ENCODE data around the gene TOM1. TPM values are rescaled to one million over a fixed set of nuclear protein-coding genes. Genes with fewer than 3 reads are reported as not detected.
A peak's percentile ranks its signal among the peaks of the same experiment; 100 is the strongest.

Gene TOM1
- total and polyA plus RNA-seq, 3 experiments from 2014 or later: 15.1 to 34.5 (median 17.0) TPM

DNA sequence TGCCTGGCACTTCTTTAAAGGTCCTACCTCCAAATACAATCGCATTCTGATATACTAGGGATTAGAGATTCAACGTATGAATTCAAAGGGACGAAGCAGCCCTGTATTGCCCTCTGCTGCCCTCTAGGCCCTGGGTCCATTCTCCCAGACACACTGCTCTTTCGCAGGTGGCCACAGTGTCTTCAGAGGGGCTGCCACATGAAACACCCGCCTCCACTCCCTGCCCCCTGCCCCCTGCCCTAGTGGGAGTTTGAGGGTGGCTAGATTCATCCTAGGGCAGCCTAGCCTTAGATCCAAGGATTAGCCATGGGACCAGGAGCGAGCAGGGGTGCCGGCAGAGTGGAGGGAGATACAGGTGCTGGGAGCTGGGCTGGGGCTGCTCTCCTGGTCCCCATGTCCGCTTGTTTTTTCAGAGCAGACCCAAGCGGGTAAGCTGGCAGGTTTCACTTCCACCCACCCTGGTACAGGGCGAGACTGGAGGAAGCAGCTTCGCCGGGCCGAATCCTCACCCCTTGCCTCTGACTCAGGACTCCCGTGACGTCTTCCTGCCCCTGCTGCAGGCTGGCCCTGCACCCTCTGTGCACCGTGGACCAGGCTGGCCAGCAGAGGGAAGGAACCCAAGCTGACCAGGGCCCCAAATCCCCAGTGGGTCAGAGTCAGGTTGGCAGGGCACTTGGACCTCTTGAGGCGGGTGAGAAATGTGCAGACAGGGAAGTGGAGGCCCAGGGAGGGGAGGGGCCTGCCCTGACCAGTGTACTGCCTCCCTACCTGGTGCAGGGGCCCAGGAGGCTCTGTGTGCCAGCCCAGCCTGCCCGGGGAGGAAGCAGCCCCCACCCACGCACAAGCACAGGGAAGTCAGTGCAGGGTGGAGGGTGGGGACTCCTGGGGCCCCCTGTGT is 52.8 kb downstream of the TOM1 start:
- peaks cover 6 to 25% of the 10 kb centered on the region in 2 donors for H3K27me3 Mint-ChIP-seq
- H3K4me1 ChIP-seq (ENCODE audit: insufficient read depth, low read length): peaks cover 16% of the 10 kb centered on the region
- H3K36me3 Mint-ChIP-seq: peaks cover 0 to 4% (median 0%) of the 10 kb centered on the region in 3 donors
- POLR2A ChIA-PET: no interaction called here
- H3K36me3 ChIP-seq (ENCODE audit: insufficient read depth, low read length): no peaks in the 10 kb centered on the region
- H3K27ac ChIP-seq (ENCODE audit: low read depth, low read length): no peak overlapping the region
- no peaks in the 10 kb centered on the region for H3K9me3 ChIP-seq (ENCODE audit: low read length)
- CTCF ChIA-PET: interaction anchor here (0.9 to 1.3 kb wide), 4 partner anchors 38 to 772 kb away, joined by 3 read pairs; no protein-coding TSS in a partner anchor
- no peaks in the 10 kb centered on the region for H3K9me3 Mint-ChIP-seq
- no peaks in the 10 kb centered on the region for H3K27me3 ChIP-seq (ENCODE audit: insufficient read depth, low read length, poor library complexity, severe bottlenecking)
- peak overlapping the region in 4 of 8 donors; percentile 24 to 84 (median 62) for H3K27ac Mint-ChIP-seq
- H3K4me3 Mint-ChIP-seq: peak overlapping the region in 4 of 7 donors; percentile 16 to 68 (median 38)
- peaks cover 16 to 31% (median 16%) of the 10 kb centered on the region in 3 donors for H3K4me1 Mint-ChIP-seq
- no peak overlapping the region for H3K4me3 ChIP-seq (ENCODE audit: low read length)
- no peak for DNase-seq

DNA sequence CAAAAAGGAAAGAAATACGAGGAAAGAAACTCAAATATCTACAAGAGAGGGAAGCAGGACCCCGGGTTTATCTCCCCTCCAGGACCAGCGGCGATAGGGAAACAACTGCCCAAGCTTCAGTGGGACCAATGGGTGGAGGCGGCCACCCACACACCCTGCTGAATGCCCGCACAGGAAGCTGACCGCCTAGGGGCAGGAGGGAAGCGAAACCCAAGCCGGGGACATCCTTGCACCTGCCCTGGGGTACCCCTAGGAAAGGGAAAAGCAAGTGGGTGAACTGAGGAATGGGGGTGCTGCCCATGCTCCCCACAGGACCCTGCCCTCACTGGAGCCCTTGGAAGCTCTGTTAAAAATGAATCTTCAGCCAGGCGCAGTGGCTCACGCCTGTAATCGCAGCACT is 53.6 kb downstream of the TOM1 start:
- no peak for DNase-seq
- Mint-ChIP-seq H3K4me3 (no peak overlapping the region), H3K36me3 (no peaks in the 10 kb centered on the region), H3K4me1 (peaks cover 16 to 31% (median 16%) of the 10 kb centered on the region in 3 donors), H3K27ac (peak overlapping the region in 1 of 8 donors; percentile 70), H3K27me3 (peaks cover 9 to 28% of the 10 kb centered on the region in 2 donors), H3K9me3 (no peaks in the 10 kb centered on the region)
- H3K27me3 ChIP-seq (ENCODE audit: insufficient read depth, low read length, poor library complexity, severe bottlenecking): no peaks in the 10 kb centered on the region
- no peak overlapping the region for H3K27ac ChIP-seq (ENCODE audit: low read depth, low read length)
- no peaks in the 10 kb centered on the region for H3K36me3 ChIP-seq (ENCODE audit: insufficient read depth, low read length)
- H3K4me1 ChIP-seq (ENCODE audit: insufficient read depth, low read length): peaks cover 16% of the 10 kb centered on the region
- H3K9me3 ChIP-seq (ENCODE audit: low read length): no peaks in the 10 kb centered on the region
- no peak overlapping the region for H3K4me3 ChIP-seq (ENCODE audit: low read length)
- ChIA-PET CTCF (interaction anchor here (1.0 kb wide), 1 partner anchor 230 kb away, joined by 3 read pairs; no protein-coding TSS in a partner anchor), POLR2A (no interaction called here)

DNA sequence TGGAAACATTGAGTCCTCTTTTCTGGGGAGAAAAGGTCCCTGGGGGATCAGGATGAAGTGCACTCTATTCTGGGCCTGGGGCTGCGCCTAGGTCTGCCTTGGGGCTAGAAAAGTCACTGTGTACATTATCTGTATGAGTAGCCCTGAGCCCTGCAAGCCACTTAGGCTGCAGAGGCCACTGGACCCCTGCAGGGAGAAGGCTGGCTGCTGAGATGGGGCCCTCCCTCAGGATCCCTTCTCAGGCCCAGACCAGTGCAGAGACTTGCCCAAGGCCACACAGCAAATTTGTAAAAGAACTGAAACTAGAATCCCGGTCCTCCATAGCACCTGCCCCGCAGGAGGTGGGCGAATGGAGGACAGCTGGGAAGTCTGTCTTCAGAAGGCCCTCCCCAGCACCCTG is 54.4 kb downstream of the TOM1 start:
- DNase-seq: no peak
- no peaks in the 10 kb centered on the region for H3K9me3 ChIP-seq (ENCODE audit: low read length)
- no peak overlapping the region for H3K27ac ChIP-seq (ENCODE audit: low read depth, low read length)
- no peak overlapping the region for H3K4me3 ChIP-seq (ENCODE audit: low read length)
- H3K9me3 Mint-ChIP-seq: no peaks in the 10 kb centered on the region
- H3K27me3 ChIP-seq (ENCODE audit: insufficient read depth, low read length, poor library complexity, severe bottlenecking): no peaks in the 10 kb centered on the region
- CTCF ChIA-PET: no interaction called here
- H3K4me1 ChIP-seq (ENCODE audit: insufficient read depth, low read length): peaks cover 16% of the 10 kb centered on the region
- H3K4me3 Mint-ChIP-seq: no peak overlapping the region
- no peak overlapping the region for H3K27ac Mint-ChIP-seq
- H3K4me1 Mint-ChIP-seq: peaks cover 16 to 31% (median 16%) of the 10 kb centered on the region in 3 donors
- H3K36me3 Mint-ChIP-seq: no peaks in the 10 kb centered on the region
- no peaks in the 10 kb centered on the region for H3K36me3 ChIP-seq (ENCODE audit: insufficient read depth, low read length)
- POLR2A ChIA-PET: no interaction called here
- peaks cover 9 to 28% of the 10 kb centered on the region in 2 donors for H3K27me3 Mint-ChIP-seq

DNA sequence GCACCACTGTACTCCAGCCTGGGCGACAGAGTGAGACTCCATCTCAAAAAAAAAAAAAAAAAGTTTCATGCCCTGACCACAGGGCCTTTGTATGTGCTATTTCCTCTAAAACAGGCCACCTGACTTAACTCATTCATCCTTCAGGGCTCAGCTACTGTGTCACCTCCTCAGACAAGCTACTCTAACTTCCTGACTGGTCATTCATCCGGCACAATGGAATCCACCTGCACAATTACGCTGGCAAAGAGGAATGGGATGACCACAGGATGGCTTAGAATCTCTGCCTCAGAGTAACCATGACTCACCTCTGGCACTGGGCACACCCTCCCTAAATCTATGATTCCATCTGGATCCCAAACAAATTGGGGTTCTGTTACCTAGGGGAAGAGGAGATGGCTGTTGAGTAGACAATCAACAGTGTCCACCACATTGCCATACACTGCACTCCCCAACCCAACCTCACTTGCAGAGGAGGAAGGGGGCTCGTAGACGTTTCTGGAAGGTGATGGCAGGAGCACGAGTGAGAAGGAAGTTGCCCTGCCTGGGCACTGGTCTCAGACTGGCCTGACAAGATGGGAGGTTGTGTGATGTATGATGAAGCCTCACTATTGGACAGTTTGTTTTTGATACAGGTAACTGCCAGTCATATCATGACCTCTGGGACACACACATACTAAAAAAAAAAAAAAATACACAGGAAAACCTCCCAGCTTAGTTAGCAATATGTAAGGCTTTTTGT is 58.4 kb downstream of the TOM1 start:
- no peak overlapping the region for H3K27ac Mint-ChIP-seq
- POLR2A ChIA-PET: interaction anchor here (1.0 kb wide), 1 partner anchor 33 kb away, joined by 3 read pairs; no protein-coding TSS in a partner anchor

DNA sequence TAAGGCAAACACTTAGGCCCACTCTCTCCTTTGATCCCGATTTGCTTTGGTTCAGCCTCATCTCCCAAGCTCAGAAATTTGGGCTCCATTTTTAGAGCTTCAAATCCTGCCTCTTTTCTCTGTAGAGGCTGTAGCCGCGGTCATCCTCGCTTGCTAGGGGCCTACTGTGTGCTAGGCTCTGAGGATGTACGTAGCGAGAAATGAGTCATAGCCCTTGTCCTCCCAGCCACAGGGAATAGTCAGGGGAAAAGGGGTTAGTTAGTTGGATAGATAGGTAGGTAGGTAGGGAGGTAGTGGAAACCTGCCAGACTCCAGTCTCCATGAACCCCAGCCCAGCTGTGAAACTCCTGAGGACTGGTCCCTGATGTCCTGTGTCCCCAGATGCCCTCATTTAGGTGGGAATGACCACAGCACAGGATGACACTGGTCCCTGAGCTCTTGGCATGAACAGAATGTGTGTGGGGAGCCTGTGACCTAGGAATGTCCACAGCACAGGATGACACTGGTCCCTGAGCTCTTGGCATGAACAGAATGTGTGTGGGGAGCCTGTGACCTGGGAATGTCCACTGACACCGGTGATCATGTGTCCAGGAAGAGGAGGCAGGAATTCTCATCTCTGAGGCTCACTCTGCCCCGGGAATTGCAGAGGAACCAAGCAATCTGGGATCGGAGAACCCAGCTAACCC is 59.8 kb downstream of the TOM1 start:
- H3K9me3 Mint-ChIP-seq: no peaks in the 10 kb centered on the region
- H3K4me3 ChIP-seq (ENCODE audit: low read length): no peak overlapping the region
- no peak overlapping the region for H3K27ac Mint-ChIP-seq
- no peaks in the 10 kb centered on the region for H3K4me1 Mint-ChIP-seq
- peaks cover 6 to 32% of the 10 kb centered on the region in 2 donors for H3K27me3 Mint-ChIP-seq
- no peaks in the 10 kb centered on the region for H3K36me3 Mint-ChIP-seq
- H3K27me3 ChIP-seq (ENCODE audit: insufficient read depth, low read length, poor library complexity, severe bottlenecking): no peaks in the 10 kb centered on the region
- CTCF ChIA-PET: no interaction called here
- no peak overlapping the region for H3K4me3 Mint-ChIP-seq
- POLR2A ChIA-PET: interaction anchor here (0.6 kb wide), 1 partner anchor 533 kb away, joined by 3 read pairs; no protein-coding TSS in a partner anchor
- H3K36me3 ChIP-seq (ENCODE audit: insufficient read depth, low read length): no peaks in the 10 kb centered on the region
- H3K27ac ChIP-seq (ENCODE audit: low read depth, low read length): no peak overlapping the region
- no peak for DNase-seq
- H3K4me1 ChIP-seq (ENCODE audit: insufficient read depth, low read length): no peaks in the 10 kb centered on the region
- H3K9me3 ChIP-seq (ENCODE audit: low read length): no peaks in the 10 kb centered on the region

More for the DNA sequence above, 58.4 kb downstream of the TOM1 start:
- peaks cover 6 to 25% of the 10 kb centered on the region in 2 donors for H3K27me3 Mint-ChIP-seq
- no peak for DNase-seq
- H3K4me1 ChIP-seq (ENCODE audit: insufficient read depth, low read length): no peaks in the 10 kb centered on the region
- H3K9me3 Mint-ChIP-seq: no peaks in the 10 kb centered on the region
- H3K36me3 Mint-ChIP-seq: no peaks in the 10 kb centered on the region
- no peak overlapping the region for H3K4me3 ChIP-seq (ENCODE audit: low read length)
- CTCF ChIA-PET: interaction anchor here (0.5 kb wide), 1 partner anchor 78 kb away, joined by 4 read pairs; no protein-coding TSS in a partner anchor
- H3K4me3 Mint-ChIP-seq: no peak overlapping the region
- no peaks in the 10 kb centered on the region for H3K9me3 ChIP-seq (ENCODE audit: low read length)
- peaks cover 0 to 2% (median 0%) of the 10 kb centered on the region in 3 donors for H3K4me1 Mint-ChIP-seq
- no peak overlapping the region for H3K27ac ChIP-seq (ENCODE audit: low read depth, low read length)
- H3K27me3 ChIP-seq (ENCODE audit: insufficient read depth, low read length, poor library complexity, severe bottlenecking): no peaks in the 10 kb centered on the region
- no peaks in the 10 kb centered on the region for H3K36me3 ChIP-seq (ENCODE audit: insufficient read depth, low read length)

DNA sequence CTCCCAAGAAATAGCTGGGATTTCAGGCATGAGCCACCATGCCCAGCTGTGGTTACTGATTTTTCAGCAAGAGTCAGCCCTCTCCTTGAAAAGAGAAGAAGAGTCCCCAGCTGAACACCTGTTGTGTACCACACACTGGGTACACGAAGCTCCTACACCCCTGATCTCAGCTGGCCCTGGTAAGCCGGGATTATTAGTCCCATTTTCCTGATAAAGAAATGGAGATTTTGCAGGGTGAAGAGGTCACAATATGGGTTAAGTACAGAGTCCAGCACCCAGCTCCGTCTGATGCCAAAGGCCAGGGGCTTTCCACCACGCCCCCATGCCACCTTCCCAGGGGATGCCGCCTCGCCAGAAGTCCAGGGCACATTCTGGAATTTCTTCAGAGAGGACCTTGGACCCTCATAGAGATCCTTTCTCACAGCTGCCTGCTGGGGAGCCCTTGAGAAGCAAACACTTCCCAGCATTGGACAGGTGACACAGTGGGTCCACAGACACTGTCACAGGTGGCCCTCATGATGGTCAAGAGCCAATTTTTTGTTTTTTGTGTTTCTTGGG is 61.4 kb downstream of the TOM1 start:
- no peaks in the 10 kb centered on the region for H3K36me3 Mint-ChIP-seq
- Histone ChIP-seq H3K9me3 (ENCODE audit: low read length) (no peaks in the 10 kb centered on the region), H3K27me3 (ENCODE audit: insufficient read depth, low read length, poor library complexity, severe bottlenecking) (no peaks in the 10 kb centered on the region), H3K36me3 (ENCODE audit: insufficient read depth, low read length) (no peaks in the 10 kb centered on the region), H3K4me3 (ENCODE audit: low read length) (no peak overlapping the region), H3K4me1 (ENCODE audit: insufficient read depth, low read length) (no peaks in the 10 kb centered on the region), H3K27ac (ENCODE audit: low read depth, low read length) (no peak overlapping the region)
- CTCF ChIA-PET: interaction anchor here (1.2 kb wide), 1 partner anchor 10 kb away, joined by 6 read pairs; no protein-coding TSS in a partner anchor
- H3K4me1 Mint-ChIP-seq: no peaks in the 10 kb centered on the region
- H3K27ac Mint-ChIP-seq: no peak overlapping the region
- no peaks in the 10 kb centered on the region for H3K9me3 Mint-ChIP-seq
- H3K4me3 Mint-ChIP-seq: no peak overlapping the region
- peaks cover 14 to 30% of the 10 kb centered on the region in 2 donors for H3K27me3 Mint-ChIP-seq
- no peak for DNase-seq
- POLR2A ChIA-PET: no interaction called here

DNA sequence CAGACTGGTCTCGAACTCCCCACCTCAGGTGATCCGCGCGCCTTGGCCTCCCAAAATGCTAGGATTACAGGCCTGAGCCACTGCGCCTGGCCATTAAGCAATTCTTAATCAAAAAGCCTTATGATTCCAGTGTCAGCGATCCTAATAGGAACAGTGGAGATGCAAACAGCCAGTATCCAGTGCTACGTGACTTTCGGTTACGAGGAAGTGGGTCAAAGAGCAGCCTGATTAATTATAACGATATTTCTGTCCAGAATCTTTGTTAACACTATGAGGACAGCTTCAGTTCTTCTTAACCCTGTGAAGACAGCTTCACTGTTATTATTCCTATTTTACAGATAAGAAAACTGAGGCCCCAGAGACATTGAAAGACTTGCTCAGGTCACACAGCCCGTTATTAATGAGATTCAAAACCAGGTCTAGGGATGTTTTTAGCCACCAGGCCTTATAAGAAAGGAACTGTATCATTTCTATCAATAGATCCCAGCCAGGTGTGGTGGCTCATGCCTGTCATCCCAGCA is 63.9 kb downstream of the TOM1 start:
- no peak overlapping the region for H3K27ac Mint-ChIP-seq

More for the DNA sequence above, 63.9 kb downstream of the TOM1 start:
- Mint-ChIP-seq H3K36me3 (no peaks in the 10 kb centered on the region), H3K4me3 (no peak overlapping the region), H3K27me3 (peaks cover 17 to 31% of the 10 kb centered on the region in 2 donors), H3K4me1 (no peaks in the 10 kb centered on the region), H3K9me3 (no peaks in the 10 kb centered on the region)
- H3K27me3 ChIP-seq (ENCODE audit: insufficient read depth, low read length, poor library complexity, severe bottlenecking): no peaks in the 10 kb centered on the region
- H3K4me1 ChIP-seq (ENCODE audit: insufficient read depth, low read length): no peaks in the 10 kb centered on the region
- H3K36me3 ChIP-seq (ENCODE audit: insufficient read depth, low read length): no peaks in the 10 kb centered on the region
- no peak overlapping the region for H3K27ac ChIP-seq (ENCODE audit: low read depth, low read length)
- no peaks in the 10 kb centered on the region for H3K9me3 ChIP-seq (ENCODE audit: low read length)
- no peak for DNase-seq
- POLR2A ChIA-PET: no interaction called here
- CTCF ChIA-PET: no interaction called here
- H3K4me3 ChIP-seq (ENCODE audit: low read length): no peak overlapping the region

All from CD8-positive, alpha-beta memory T cell (primary cell).